NT2/D1 (cell line): ENCODE data around the gene CTIF.

Experiments used
- SUZ12 ChIP-seq: IDR thresholded peaks from 2 replicates; pipeline ENCODE4 v1.6.1; 2011; ENCODE audit not compliant: insufficient read length, insufficient read depth; ENCODE audit errors: extremely low read depth
- YY1 ChIP-seq: IDR thresholded peaks from 2 replicates; pipeline ENCODE4 v1.6.1; 2011; ENCODE audit not compliant: insufficient read length, insufficient read depth
- ZNF274 ChIP-seq: IDR thresholded peaks from 2 replicates; pipeline ENCODE4 v1.6.1; 2011; ENCODE audit warnings: mild to moderate bottlenecking, low read depth, low read length

DNA sequence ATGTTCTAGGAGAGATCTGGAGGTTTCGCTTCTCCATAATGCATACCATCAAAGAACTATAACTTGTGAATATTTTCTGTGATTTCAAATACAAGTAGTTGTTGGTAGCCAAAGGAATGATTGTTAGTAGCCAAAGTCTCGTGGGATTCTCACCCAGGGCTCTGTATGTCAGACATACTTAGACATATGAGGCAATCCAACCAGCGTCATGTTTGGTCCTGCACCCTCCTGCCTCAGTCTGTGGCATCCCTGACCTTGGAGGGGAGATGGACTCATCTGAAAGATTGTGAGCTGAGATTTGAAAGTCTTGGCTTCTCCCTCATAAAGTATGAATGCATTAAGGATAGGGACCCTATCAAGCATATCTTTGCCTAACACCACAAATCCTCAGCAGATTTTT is 81.2 kb downstream of the CTIF start:
- TF ChIP-seq ZNF274, result no peak
- no peak for TF ChIP-seq YY1
- no peak for TF ChIP-seq SUZ12
